T-cell (primary cell): ENCODE data around the gene IFT57. TPM values are rescaled to one million over a fixed set of nuclear protein-coding genes. Genes with fewer than 3 reads are reported as not detected.

ENCODE experiments used
- ATAC-seq, 4 experiments: fragments of 200-7000 bp in 3 of 4; fragments of 150-1000 bp in 1 of 4; cut with Tn5 transposase; replicated peaks in 1 of 4; 1 replicate in 3 of 4; 2 replicates in 1 of 4; pipeline ENCODE4 v1.10.0; 2021; ENCODE audit warnings: moderate library complexity in 3 of 4, mild to moderate bottlenecking in 2 of 4, moderate number of reproducible peaks in 1 of 4
- CTCF ChIA-PET, 2 donors: fragments of 300-600 bp; sonication (Branson Sonifier 250); formaldehyde crosslinking; loops; one replicate each; lab custom pipeline; 2022; ENCODE audit warnings: antibody characterized with exemption in 2 of 2; lab: Charles Lee
- POLR2A ChIA-PET, 2 donors: fragments of 300-600 bp; sonication (Branson Sonifier 250); formaldehyde crosslinking; loops; one replicate each; lab custom pipeline; 2022; ENCODE audit warnings: antibody characterized with exemption in 2 of 2; lab: Charles Lee
- DNase-seq, 35 experiments: peaks; one replicate each; pipeline versions ENCODE4 v3.0.0 to v3.0.0-alpha.2; 2013 to 2023
- H3K27ac ChIP-seq: one replicate; pipeline ENCODE4 v1.5.1; 2013; ENCODE audit warnings: low read length
- H3K27me3 ChIP-seq, 2 experiments: replicated peaks in 1 of 2; 1 replicate in 1 of 2; 2 replicates in 1 of 2; pipeline versions ENCODE4 v1.6.1 to v1.7.0; 2013; ENCODE audit warnings: low read length in 1 of 2, mixed read lengths in 1 of 2; ENCODE audit not compliant: control insufficient read depth in 2 of 2, insufficient read depth in 2 of 2; ENCODE audit errors: extremely low read depth in 1 of 2
- H3K36me3 ChIP-seq, 2 donors: 1 replicate in 1 of 2; 2 replicates in 1 of 2; pipeline versions ENCODE4 v1.6.1 to v1.7.0; 2013; ENCODE audit warnings: low read length in 1 of 2; ENCODE audit not compliant: control insufficient read depth in 2 of 2, insufficient read depth in 1 of 2; ENCODE audit errors: extremely low read depth in 1 of 2
- H3K4me1 ChIP-seq, 2 experiments: 1 replicate in 1 of 2; 2 replicates in 1 of 2; pipeline versions ENCODE4 v1.6.1 to v1.7.0; 2013; ENCODE audit warnings: low read length in 2 of 2, mixed read lengths in 1 of 2; ENCODE audit not compliant: insufficient read depth in 2 of 2, control insufficient read depth in 1 of 2; ENCODE audit errors: extremely low read depth in 1 of 2
- H3K4me3 ChIP-seq, 2 donors: 1 replicate in 1 of 2; 2 replicates in 1 of 2; pipeline versions ENCODE4 v1.5.1 to v1.7.0; 2013; ENCODE audit warnings: mild to moderate bottlenecking in 2 of 2, low read length in 1 of 2, moderate library complexity in 1 of 2; ENCODE audit not compliant: control insufficient read depth in 1 of 2; ENCODE audit errors: extremely low read depth in 1 of 2
- H3K9me3 ChIP-seq: 2 replicates; pipeline ENCODE4 v1.7.0; 2013
- H3K27ac Mint-ChIP-seq, 2 donors: one replicate each; pipeline ENCODE4 v1.8.0; 2020 to 2021; ENCODE audit warnings: mild to moderate bottlenecking in 2 of 2, mixed read lengths in 2 of 2
- H3K27me3 Mint-ChIP-seq, 2 donors: one replicate each; pipeline ENCODE4 v1.8.0; 2021 to 2022; ENCODE audit warnings: mixed read lengths in 2 of 2
- H3K36me3 Mint-ChIP-seq: one replicate; pipeline ENCODE4 v1.8.0; 2021; ENCODE audit warnings: mixed read lengths
- H3K4me1 Mint-ChIP-seq, 3 donors: one replicate each; pipeline ENCODE4 v1.8.0; 2020 to 2022; ENCODE audit warnings: mixed read lengths in 3 of 3, mild to moderate bottlenecking in 1 of 3
- H3K4me3 Mint-ChIP-seq, 3 donors: one replicate each; pipeline ENCODE4 v1.8.0; 2020 to 2022; ENCODE audit warnings: mild to moderate bottlenecking in 3 of 3, mixed read lengths in 3 of 3, moderate library complexity in 3 of 3
- H3K9me3 Mint-ChIP-seq, 3 donors: one replicate each; pipeline ENCODE4 v1.8.0; 2020 to 2022; ENCODE audit warnings: mixed read lengths in 3 of 3
- WGBS: methylation state at CpG from one replicate; pipeline ENCODE4 v1.1.5; 2013; ENCODE audit warnings: missing lambda C conversion rate; ENCODE audit not compliant: insufficient coverage; 5-methylcytosine and 5-hydroxymethylcytosine counted together
- total RNA-seq, 35 experiments: library from RNA in 6 of 35; stranded (reverse) in 6 of 35; fragments of 120-200 nt in 1 of 35; gene quantifications; one replicate each; pipeline versions ENCODE4 v1.2.1 to v1.2.4 and lab custom pipeline; 2013 to 2026

IFT57 gene
- total RNA-seq, 5 donors from 2014 or later (not counting 1 experiment from before 2014, with no cell fraction given): 24.8 to 36.7 (median 30.0) TPM

DNA sequence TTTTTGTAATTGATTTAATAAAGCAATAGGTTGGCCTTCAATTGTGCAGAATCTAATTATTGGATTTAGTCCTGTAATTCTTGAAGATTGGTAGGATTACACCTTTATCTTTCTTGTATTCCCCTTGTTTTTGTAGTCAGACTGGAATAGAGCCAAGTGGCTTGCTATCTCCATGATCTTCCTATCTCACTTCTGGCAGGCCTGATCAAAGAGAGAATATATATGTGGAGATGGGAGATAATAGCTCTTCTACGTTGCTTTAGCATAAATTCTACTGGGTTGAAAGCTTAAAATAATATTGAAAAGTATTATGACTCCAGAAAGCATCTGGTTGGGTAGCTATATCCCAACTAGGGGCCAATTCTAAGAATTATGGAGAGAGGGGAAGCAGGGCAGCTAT lies 16.9 kb upstream of the IFT57 start:
- CTCF ChIA-PET: no interaction called here
- WGBS: no CpG with 5 or more reads among the region's 1 CpG
- Mint-ChIP-seq H3K36me3 (peaks cover 3% of the 10 kb centered on the region), H3K27ac (no peak overlapping the region), H3K4me3 (no peak overlapping the region), H3K9me3 (no peaks in the 10 kb centered on the region), H3K27me3 (no peaks in the 10 kb centered on the region), H3K4me1 (peaks cover 0 to 1% (median 0%) of the 10 kb centered on the region in 3 donors)
- DNase-seq (no peak), ATAC-seq (no peak)
- Histone ChIP-seq H3K4me1 (no peaks in the 10 kb centered on the region), H3K36me3 (no peaks in the 10 kb centered on the region), H3K9me3 (no peaks in the 10 kb centered on the region), H3K27ac (no peak overlapping the region), H3K4me3 (no peak overlapping the region), H3K27me3 (no peaks in the 10 kb centered on the region)
- POLR2A ChIA-PET: interaction anchor here (0.6 to 1.1 kb wide), 3 partner anchors 15 to 348 kb away, joined by 4 to 5 read pairs (median 4); no protein-coding TSS in a partner anchor

DNA sequence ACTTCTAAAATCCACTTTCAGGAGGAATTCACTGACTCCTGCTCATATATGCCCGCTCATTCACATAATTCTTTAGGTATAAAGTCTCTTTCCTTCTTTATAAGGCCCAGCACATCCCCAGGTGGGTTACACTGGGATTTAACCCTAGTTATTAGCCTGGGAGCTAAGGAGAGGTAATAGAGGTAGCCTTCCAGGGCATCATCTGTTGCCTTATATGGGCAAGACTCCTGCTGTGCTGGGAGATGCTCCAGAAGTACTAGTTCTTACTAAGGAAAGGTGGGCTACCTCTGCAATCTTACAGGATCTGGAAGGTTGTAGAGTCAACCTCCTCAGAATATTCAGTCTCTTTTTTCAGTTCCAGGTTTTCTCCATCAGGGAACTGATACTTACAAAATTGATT lies 13.1 kb upstream of the IFT57 start:
- Histone ChIP-seq H3K4me3 (no peak overlapping the region), H3K27me3 (no peaks in the 10 kb centered on the region), H3K36me3 (no peaks in the 10 kb centered on the region), H3K27ac (no peak overlapping the region), H3K9me3 (no peaks in the 10 kb centered on the region), H3K4me1 (no peaks in the 10 kb centered on the region)
- H3K9me3 Mint-ChIP-seq: no peaks in the 10 kb centered on the region
- peaks cover 0 to 1% (median 0%) of the 10 kb centered on the region in 3 donors for H3K4me1 Mint-ChIP-seq
- ChIA-PET POLR2A (interaction anchor here in 1 of 2 donors (1.5 kb wide), 1 partner anchor 12 kb away, joined by 3 read pairs; no protein-coding TSS in a partner anchor), CTCF (no interaction called here)
- H3K4me3 Mint-ChIP-seq: no peak overlapping the region
- ATAC-seq (no peak), DNase-seq (no peak)
- no peaks in the 10 kb centered on the region for H3K27me3 Mint-ChIP-seq
- H3K27ac Mint-ChIP-seq: no peak overlapping the region
- no CpG with 5 or more reads among the region's 1 CpG for WGBS
- no peaks in the 10 kb centered on the region for H3K36me3 Mint-ChIP-seq

DNA sequence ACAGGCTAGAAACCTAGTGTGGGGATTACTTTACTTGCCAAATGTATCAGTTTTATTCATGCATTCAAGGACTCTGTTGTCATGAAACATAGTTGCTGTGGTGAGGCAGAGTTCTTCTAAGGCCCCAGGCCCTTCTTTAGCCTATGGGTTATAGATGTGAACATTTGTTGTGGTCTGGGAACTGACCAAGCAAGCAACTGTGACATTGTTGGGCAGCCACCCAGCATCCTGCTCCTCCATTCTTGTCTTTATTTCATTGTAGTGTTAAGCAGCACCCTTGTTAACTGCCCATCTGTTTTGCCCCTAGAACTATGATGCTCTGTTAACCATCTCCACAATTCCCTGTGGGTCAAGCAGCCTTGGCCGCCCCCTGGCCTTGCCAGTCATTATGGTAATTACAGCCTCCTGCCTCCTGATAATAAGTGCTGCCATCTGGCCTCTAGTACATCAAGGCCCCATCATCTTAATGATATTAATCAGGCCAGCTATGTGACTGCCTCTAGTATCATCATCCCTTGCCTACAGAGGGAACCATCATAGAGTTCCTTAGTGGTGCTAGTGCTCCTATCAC lies 12.2 kb upstream of the IFT57 start:
- Mint-ChIP-seq H3K9me3 (no peaks in the 10 kb centered on the region), H3K4me1 (no peaks in the 10 kb centered on the region), H3K27ac (no peak overlapping the region), H3K27me3 (no peaks in the 10 kb centered on the region), H3K36me3 (no peaks in the 10 kb centered on the region), H3K4me3 (no peak overlapping the region)
- no peak for DNase-seq
- ChIA-PET CTCF (no interaction called here), POLR2A (interaction anchor here in 1 of 2 donors (1.5 kb wide), 1 partner anchor 11 kb away, joined by 3 read pairs; no protein-coding TSS in a partner anchor)
- no peaks in the 10 kb centered on the region for H3K9me3 ChIP-seq
- H3K4me1 ChIP-seq: no peaks in the 10 kb centered on the region
- no peaks in the 10 kb centered on the region for H3K27me3 ChIP-seq
- H3K4me3 ChIP-seq: no peak overlapping the region
- 100% methylated on average over 1 of the region's 1 CpG for WGBS
- no peak for ATAC-seq
- H3K27ac ChIP-seq: no peak overlapping the region
- no peaks in the 10 kb centered on the region for H3K36me3 ChIP-seq

DNA sequence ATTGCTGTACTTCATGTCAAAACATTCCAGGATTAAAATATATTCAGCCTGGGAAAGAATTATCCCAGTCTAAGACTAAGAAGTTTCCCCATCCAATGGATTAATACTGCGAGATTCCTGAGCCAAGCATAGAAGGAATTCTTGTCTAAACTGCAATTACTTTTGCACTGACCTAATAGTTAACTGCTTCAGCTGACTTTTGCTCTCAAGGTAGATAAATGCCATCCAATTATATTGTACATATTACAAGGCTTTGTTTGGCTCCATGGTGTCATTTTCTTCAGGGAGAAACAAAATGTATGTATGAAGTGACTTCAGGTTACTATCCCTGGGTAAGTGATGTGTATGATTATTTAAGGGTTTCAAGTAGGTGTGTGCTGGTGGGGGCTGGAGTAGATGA lies 6.1 kb upstream of the IFT57 start:
- Mint-ChIP-seq H3K27me3 (no peaks in the 10 kb centered on the region), H3K9me3 (no peaks in the 10 kb centered on the region), H3K36me3 (no peaks in the 10 kb centered on the region), H3K4me3 (no peak overlapping the region), H3K27ac (no peak overlapping the region), H3K4me1 (peaks cover 15 to 24% (median 21%) of the 10 kb centered on the region in 3 donors)
- ChIA-PET POLR2A (no interaction called here), CTCF (interaction anchor here in 1 of 2 donors (1.0 kb wide), 1 partner anchor 300 kb away, joined by 3 read pairs; no protein-coding TSS in a partner anchor)
- Histone ChIP-seq H3K9me3 (no peaks in the 10 kb centered on the region), H3K4me3 (no peak overlapping the region), H3K27ac (no peak overlapping the region), H3K4me1 (peaks cover 11 to 14% of the 10 kb centered on the region in 2 experiments), H3K27me3 (no peaks in the 10 kb centered on the region), H3K36me3 (no peaks in the 10 kb centered on the region)
- no peak for DNase-seq
- WGBS: 100% methylated on average over 1 of the region's 1 CpG
- ATAC-seq: no peak

DNA sequence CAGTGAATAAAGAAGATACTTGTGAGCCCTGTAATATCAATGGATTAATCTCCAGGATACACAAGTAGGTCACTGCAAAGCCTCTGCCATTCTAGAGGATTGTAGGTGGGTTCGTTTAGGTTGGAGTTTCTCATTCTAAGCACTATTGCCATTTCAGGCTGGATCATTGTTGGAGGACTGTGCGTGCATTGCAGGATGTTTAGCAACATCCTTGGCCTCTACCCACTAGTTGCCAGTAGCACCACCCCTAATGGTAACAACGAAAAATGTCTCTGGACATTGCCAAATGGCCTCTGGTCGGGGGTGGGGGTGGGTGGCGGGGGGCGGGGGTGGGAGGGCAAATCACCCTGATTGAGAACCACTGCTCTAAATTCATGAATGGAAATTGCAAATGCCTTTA lies 4.9 kb upstream of the IFT57 start:
- POLR2A ChIA-PET: no interaction called here
- no peak for ATAC-seq
- CTCF ChIA-PET: interaction anchor here (0.6 to 0.7 kb wide), 3 partner anchors 169 to 716 kb away, joined by 4 read pairs; no protein-coding TSS in a partner anchor

DNA sequence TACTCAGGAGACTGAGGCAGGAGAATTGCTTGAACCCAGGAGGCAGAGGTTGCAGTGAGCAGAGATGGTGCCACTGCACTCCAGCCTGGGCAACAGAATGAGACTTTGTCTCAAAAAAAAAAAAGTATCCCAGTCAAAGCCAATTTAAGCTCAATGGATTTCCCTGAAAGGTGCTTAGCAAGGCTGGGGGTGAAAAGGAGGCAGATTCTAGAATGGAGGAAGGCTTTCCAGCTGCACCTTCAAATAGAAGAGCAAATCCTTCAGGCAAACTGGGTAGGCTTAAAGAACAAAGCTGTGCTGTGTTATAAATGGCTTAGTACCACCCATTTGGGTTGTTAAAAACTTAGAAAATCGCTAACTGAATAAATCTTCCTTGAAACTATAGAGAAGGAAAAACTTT lies 3.0 kb upstream of the IFT57 start:
- peak overlapping the region; percentile 99 to 100 for H3K27ac Mint-ChIP-seq
- H3K4me1 Mint-ChIP-seq: peaks cover 41 to 52% (median 44%) of the 10 kb centered on the region in 3 donors
- ChIA-PET CTCF (interaction anchor here (0.6 to 1.2 kb wide), 8 partner anchors 50 to 550 kb away, joined by 3 to 9 read pairs (median 3); no protein-coding TSS in a partner anchor), POLR2A (interaction anchor here (0.7 to 1.8 kb wide), 5 partner anchors 15 to 626 kb away, joined by 3 to 4 read pairs (median 3); partner anchors contain the start of gene HHLA2 (in 1 of the 2))
- H3K27ac ChIP-seq: no peak overlapping the region
- no peaks in the 10 kb centered on the region for H3K27me3 ChIP-seq
- no peak overlapping the region for H3K4me3 Mint-ChIP-seq
- ATAC-seq: no peak
- H3K9me3 ChIP-seq: no peaks in the 10 kb centered on the region
- no peaks in the 10 kb centered on the region for H3K9me3 Mint-ChIP-seq
- H3K4me3 ChIP-seq: no peak overlapping the region
- no peaks in the 10 kb centered on the region for H3K27me3 Mint-ChIP-seq
- peaks cover 14 to 29% of the 10 kb centered on the region in 2 experiments for H3K4me1 ChIP-seq
- WGBS: no CpG with 5 or more reads among the region's 1 CpG
- DNase-seq: no peak
- H3K36me3 Mint-ChIP-seq: no peaks in the 10 kb centered on the region
- H3K36me3 ChIP-seq: no peaks in the 10 kb centered on the region

More for the DNA sequence above, 4.9 kb upstream of the IFT57 start:
- Mint-ChIP-seq H3K36me3 (no peaks in the 10 kb centered on the region), H3K27me3 (no peaks in the 10 kb centered on the region), H3K27ac (no peak overlapping the region), H3K9me3 (no peaks in the 10 kb centered on the region), H3K4me3 (no peak overlapping the region), H3K4me1 (peaks cover 22 to 33% (median 27%) of the 10 kb centered on the region in 3 donors)
- Histone ChIP-seq H3K4me3 (no peak overlapping the region), H3K9me3 (no peaks in the 10 kb centered on the region), H3K36me3 (no peaks in the 10 kb centered on the region), H3K27ac (no peak overlapping the region), H3K27me3 (no peaks in the 10 kb centered on the region), H3K4me1 (peaks cover 11 to 19% of the 10 kb centered on the region in 2 experiments)
- no CpG with 5 or more reads among the region's 6 CpGs for WGBS
- no peak for DNase-seq
